Thymus (tissue), 11 donors: ENCODE measurements around the gene RNF11. TPM values are rescaled to one million over a fixed set of nuclear protein-coding genes. Genes with fewer than 3 reads are reported as not detected.

Experiments used
- DNase-seq, 9 donors: peaks; one replicate each; pipeline ENCODE4 v3.0.0-alpha.2; 2013; ENCODE audit warnings: low spot score in 9 of 9, low read depth in 6 of 9, missing footprints in 1 of 9
- H3K27ac ChIP-seq, 2 donors: one replicate each; pipeline ENCODE4 v1.5.1; 2013; ENCODE audit warnings: control low read depth in 1 of 2, low read depth in 1 of 2, low read length in 1 of 2, mild to moderate bottlenecking in 1 of 2, moderate library complexity in 1 of 2
- H3K27me3 ChIP-seq, 2 donors: one replicate each; pipeline ENCODE4 v1.5.1; 2013; ENCODE audit warnings: low read length in 1 of 2; ENCODE audit not compliant: control insufficient read depth in 2 of 2, insufficient read depth in 1 of 2
- H3K36me3 ChIP-seq, 2 donors: one replicate each; pipeline ENCODE4 v1.5.1; 2013; ENCODE audit warnings: low read length in 1 of 2, mild to moderate bottlenecking in 1 of 2, moderate library complexity in 1 of 2; ENCODE audit not compliant: control insufficient read depth in 2 of 2, insufficient read depth in 2 of 2
- H3K4me1 ChIP-seq, 2 donors: one replicate each; pipeline ENCODE4 v1.5.1; 2013; ENCODE audit warnings: low read length in 2 of 2; ENCODE audit not compliant: control insufficient read depth in 2 of 2, insufficient read depth in 2 of 2
- H3K4me3 ChIP-seq, 2 donors: one replicate each; pipeline ENCODE4 v1.5.1; 2013; ENCODE audit warnings: low read length in 2 of 2, control low read depth in 1 of 2, mild to moderate bottlenecking in 1 of 2
- H3K9me3 ChIP-seq, 2 donors: one replicate each; pipeline ENCODE4 v1.5.1; 2013; ENCODE audit warnings: low read length in 1 of 2, mild to moderate bottlenecking in 1 of 2; ENCODE audit not compliant: control insufficient read depth in 2 of 2, insufficient read depth in 1 of 2
- WGBS: extraction: QIAGEN DNeasy Blood & Tissue Kit; methylation state at CpG from one replicate; pipeline ENCODE4 v1.1.7; 2013; 5-methylcytosine and 5-hydroxymethylcytosine counted together
- polyA plus RNA-seq: library from polyadenylated mRNA; stranded (reverse); fragments of 200-250 nt; gene quantifications from one replicate; pipeline ENCODE4 v1.2.3, GENCODE V29; 2013
- total RNA-seq: library from RNA; stranded (reverse); fragments of 120-200 nt; gene quantifications from one replicate; pipeline ENCODE4 v1.2.4, GENCODE V29; 2013
- donor health status: healthy.

RNF11 gene
- total and polyA plus RNA-seq, 2 donors: 45.2 to 67.9 TPM

DNA sequence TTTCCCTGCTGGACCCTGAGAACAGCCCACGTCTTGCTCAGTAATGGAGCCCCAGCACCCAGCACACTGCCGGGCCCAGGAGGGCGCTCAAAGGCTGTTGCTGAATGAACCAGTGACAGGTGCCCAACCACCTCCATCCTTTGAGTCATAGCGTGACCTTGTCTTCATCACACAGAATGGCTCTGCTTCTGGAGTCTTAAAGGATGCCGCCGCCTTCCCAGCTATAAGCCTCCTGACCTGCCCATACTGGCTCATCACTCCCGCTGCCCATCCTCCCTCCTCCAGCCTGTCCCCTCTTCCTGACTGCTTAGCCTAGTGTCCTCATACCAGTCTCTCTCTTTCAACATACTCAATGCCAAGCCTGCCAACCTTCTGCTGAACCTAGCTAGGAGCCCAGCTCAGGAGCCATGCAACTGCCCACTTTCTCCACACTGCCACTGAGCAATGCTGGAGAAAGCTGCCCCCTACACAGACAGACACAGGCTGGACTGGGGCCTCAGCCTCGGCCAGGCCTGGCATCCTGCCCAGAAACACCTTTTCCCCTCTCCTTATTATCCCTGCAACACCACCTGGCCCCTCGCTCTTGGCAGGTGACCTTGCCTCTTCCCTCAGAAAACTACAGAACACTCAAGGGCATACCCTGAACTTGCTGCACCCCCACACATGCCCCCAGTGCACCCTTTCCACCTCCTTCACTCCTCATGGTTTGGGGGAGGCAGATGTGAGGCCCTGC lies 80.2 kb downstream of the RNF11 start:
- peak in 1 of 9 donors; percentile 38 for DNase-seq
- Histone ChIP-seq H3K4me3 (no peak overlapping the region), H3K9me3 (no peaks in the 10 kb centered on the region), H3K4me1 (peaks cover 0 to 33% of the 10 kb centered on the region in 2 donors), H3K27ac (no peak overlapping the region), H3K36me3 (no peaks in the 10 kb centered on the region), H3K27me3 (no peaks in the 10 kb centered on the region)
- 91% methylated on average over 9 of the region's 9 CpGs for WGBS

GRCh38 chr1:51316846-51317120 lies 80.7 kb downstream of the RNF11 start:
- Histone ChIP-seq H3K27ac (no peak overlapping the region), H3K9me3 (no peaks in the 10 kb centered on the region), H3K4me3 (no peak overlapping the region), H3K4me1 (peaks cover 0 to 33% of the 10 kb centered on the region in 2 donors), H3K27me3 (no peaks in the 10 kb centered on the region), H3K36me3 (no peaks in the 10 kb centered on the region)
- WGBS: 52% methylated on average over 4 of the region's 4 CpGs
- DNase-seq: peak in 1 of 9 donors; percentile 4

GRCh38 chr1:51317798-51318197 lies 81.7 kb downstream of the RNF11 start:
- no peaks in the 10 kb centered on the region for H3K36me3 ChIP-seq
- H3K4me1 ChIP-seq: peaks cover 0 to 33% of the 10 kb centered on the region in 2 donors
- H3K4me3 ChIP-seq: no peak overlapping the region
- H3K9me3 ChIP-seq: no peaks in the 10 kb centered on the region
- no peak for DNase-seq
- no peak overlapping the region for H3K27ac ChIP-seq
- WGBS: 96% methylated on average over 7 of the region's 7 CpGs
- no peaks in the 10 kb centered on the region for H3K27me3 ChIP-seq

- peaks cover 0 to 2% of the 10 kb centered on the region in 2 donors for H3K27me3 ChIP-seq
- no peak overlapping the region for H3K27ac ChIP-seq
- no peaks in the 10 kb centered on the region for H3K36me3 ChIP-seq
- no peaks in the 10 kb centered on the region for H3K9me3 ChIP-seq
- no peak for DNase-seq
- peaks cover 0 to 11% of the 10 kb centered on the region in 2 donors for H3K4me1 ChIP-seq
- H3K4me3 ChIP-seq: no peak overlapping the region
- 97% methylated on average over 11 of the region's 11 CpGs for WGBS
These were observed 85.2 kb downstream of the RNF11 start for GRCh38 chr1:51320967-51321923.

- no peaks in the 10 kb centered on the region for H3K36me3 ChIP-seq
- H3K9me3 ChIP-seq: no peaks in the 10 kb centered on the region
- DNase-seq: no peak
- 93% methylated on average over 2 of the region's 2 CpGs for WGBS
- peaks cover 0 to 5% of the 10 kb centered on the region in 2 donors for H3K4me1 ChIP-seq
- peaks cover 0 to 2% of the 10 kb centered on the region in 2 donors for H3K27me3 ChIP-seq
- H3K4me3 ChIP-seq: no peak overlapping the region
- H3K27ac ChIP-seq: no peak overlapping the region
These were observed 85.8 kb downstream of the RNF11 start for GRCh38 chr1:51321924-51322280.

DNA sequence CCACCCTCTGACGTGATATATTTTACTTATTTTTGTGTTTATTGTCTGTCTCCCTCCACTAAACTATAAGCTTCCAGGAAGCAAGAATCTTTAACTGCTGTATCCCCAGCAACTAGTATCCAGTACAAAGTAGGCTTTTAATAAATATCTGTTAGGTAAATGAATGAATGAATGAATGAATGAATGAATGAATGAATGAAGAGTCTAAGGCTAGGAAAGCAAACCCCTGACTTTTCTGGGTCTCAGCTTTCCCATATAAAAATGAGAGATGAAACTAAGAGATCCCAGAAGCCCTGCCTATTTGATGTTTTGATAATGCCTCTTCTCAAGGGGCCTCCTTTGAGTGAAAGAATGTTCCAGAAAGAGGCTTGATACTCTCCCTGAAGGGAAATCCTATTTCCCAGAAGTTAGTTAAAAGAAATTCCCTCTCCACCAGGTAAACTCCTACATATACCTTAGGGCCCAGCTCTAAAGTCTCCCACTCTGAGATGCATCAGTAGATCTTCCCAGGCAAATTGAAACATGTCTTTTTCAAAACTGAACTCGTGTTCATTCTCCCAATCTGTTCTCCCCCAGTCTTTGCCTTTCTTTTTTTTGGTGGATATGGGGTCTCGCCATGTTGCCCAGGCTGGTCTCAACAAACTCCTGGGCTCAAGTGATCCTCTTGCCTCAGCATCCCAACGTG lies 86.5 kb downstream of the RNF11 start:
- DNase-seq: no peak
- no peak overlapping the region for H3K4me3 ChIP-seq
- H3K27me3 ChIP-seq: peaks cover 0 to 2% of the 10 kb centered on the region in 2 donors
- no peaks in the 10 kb centered on the region for H3K9me3 ChIP-seq
- no peaks in the 10 kb centered on the region for H3K4me1 ChIP-seq
- H3K27ac ChIP-seq: no peak overlapping the region
- H3K36me3 ChIP-seq: no peaks in the 10 kb centered on the region
- 96% methylated on average over 4 of the region's 4 CpGs for WGBS

Other genes starting within 250 kb of the RNF11 start
- gene C1orf185, start 134.0 kb upstream of the RNF11 start, total RNA-seq: not detected
- gene C1orf185, start 134.0 kb upstream of the RNF11 start, polyA plus RNA-seq: not detected
- gene TTC39A, start 94.3 kb downstream of the RNF11 start, total RNA-seq: 1.1 TPM
- gene TTC39A, start 94.3 kb downstream of the RNF11 start, polyA plus RNA-seq: 2.8 TPM